Measurements from ENCODE around the gene MPDZ. TPM values are rescaled to one million over a fixed set of nuclear protein-coding genes. Genes with fewer than 3 reads are reported as not detected.

MPDZ gene
- total RNA-seq, 1 experiment from 2014 or later, result 0.12 TPM

GRCh38 chr9:13100914-13101572 lies 178.4 kb downstream of the MPDZ start:
- no peak overlapping the region for H3K27ac ChIP-seq (ENCODE audit: low read depth, low read length)
- H3K4me3 ChIP-seq (replicated peaks in 1 of 2; ENCODE audit: low read depth in 1 of 2, low read length in 2 of 2), result no peak overlapping the region
- TF ChIP-seq SP1 (IDR thresholded peaks at IDR 0.05; ENCODE audit: low read depth) (no peak), TCF7L2 (IDR thresholded peaks at IDR 0.05; ENCODE audit: borderline replicate concordance, extremely low read depth, insufficient read depth, insufficient read length) (no peak), CBX3 (IDR thresholded peaks at IDR 0.05; ENCODE audit: low read depth) (no peak), SRF (IDR thresholded peaks at IDR 0.05; ENCODE audit: low read depth) (no peak), JUND (IDR thresholded peaks at IDR 0.05) (no peak), RAD21 (IDR thresholded peaks at IDR 0.05; ENCODE audit: low read depth) (no peak), POLR2AphosphoS5 (IDR thresholded peaks at IDR 0.05; ENCODE audit: low read depth, low read length) (no peak), MAX (IDR thresholded peaks at IDR 0.05) (no peak), ATF3 (IDR thresholded peaks at IDR 0.05) (no peak), CTCF (IDR thresholded peaks at IDR 0.05 in 2 of 3, conservative IDR thresholded peaks at IDR 0.05 in 1 of 3; ENCODE audit: borderline replicate concordance in 1 of 3, insufficient read depth in 1 of 3, low read depth in 2 of 3, low read length in 2 of 3) (no peak), YY1 (IDR thresholded peaks at IDR 0.05; ENCODE audit: extremely low read depth, insufficient replicate concordance, low read depth, low read length) (no peak), EGR1 (IDR thresholded peaks at IDR 0.05; ENCODE audit: low read depth) (no peak), FOSL1 (IDR thresholded peaks at IDR 0.05; ENCODE audit: low read depth) (no peak), SIN3A (IDR thresholded peaks at IDR 0.05; ENCODE audit: low read depth) (no peak), REST (IDR thresholded peaks at IDR 0.05; ENCODE audit: low read depth) (no peak), POLR2A (IDR thresholded peaks at IDR 0.05; ENCODE audit: borderline replicate concordance, extremely low read depth, insufficient read depth, insufficient read length) (no peak), ELF1 (IDR thresholded peaks at IDR 0.05; ENCODE audit: borderline replicate concordance, low read depth) (no peak), CEBPB (IDR thresholded peaks at IDR 0.05; ENCODE audit: low read depth) (no peak)
- H3K9ac ChIP-seq (ENCODE audit: low read length), result no peak overlapping the region
- DNase-seq (ENCODE audit: low read depth, low spot score) (no peak), ATAC-seq (no peak)
- CTCF ChIA-PET, result no interaction called here
- H3K79me2 ChIP-seq (ENCODE audit: insufficient read depth, low read length), result no peaks in the 10 kb centered on the region
- POLR2A ChIA-PET, result no interaction called here
- H3K4me1 ChIP-seq (ENCODE audit: control insufficient read depth in 1 of 2, insufficient read depth in 2 of 2, low read length in 2 of 2), result no peaks in the 10 kb centered on the region
- H3K9me3 ChIP-seq (ENCODE audit: control insufficient read depth in 1 of 2, insufficient read depth in 1 of 2, low read depth in 1 of 2, low read length in 2 of 2), result no peaks in the 10 kb centered on the region
- intact Hi-C loops (cut with micrococcal nuclease), result no loop called here
- H4K20me1 ChIP-seq (ENCODE audit: insufficient read depth), result no peaks in the 10 kb centered on the region; the same call in 1 of the 2 replicates
- RAD21 ChIA-PET (ENCODE audit: low non-redundant PET in 1 of 2, low total read pairs in 2 of 2, uncharacterized antibody in 2 of 2, unreplicated experiment in 2 of 2), result no interaction called here
- no peaks in the 10 kb centered on the region for H3K9me2 ChIP-seq (ENCODE audit: insufficient read depth)
- no peak overlapping the region for H2AFZ ChIP-seq (ENCODE audit: low read depth, low read length, poor library complexity, severe bottlenecking)
- no peaks in the 10 kb centered on the region for H3K36me3 ChIP-seq (ENCODE audit: control insufficient read depth in 1 of 2, insufficient read depth in 2 of 2, low read length in 2 of 2)
- no peak overlapping the region for H3K4me2 ChIP-seq (ENCODE audit: low read length)
- H3K27me3 ChIP-seq (ENCODE audit: insufficient read depth, low read length), result peaks cover 53% of the 10 kb centered on the region
- no TSS peak for BruUV-seq (replicated peaks)

All from HCT116 (cell line).